Retinal pigment epithelial cell (primary cell): ENCODE data around the gene MAPK8IP2.

ENCODE experiments used
- DNase-seq: peaks from one replicate; pipeline ENCODE4 v3.0.0-alpha.2; 2010; ENCODE audit warnings: low read depth
- H3K4me3 ChIP-seq: 2 replicates; pipeline ENCODE4 v1.5.1; 2011; ENCODE audit warnings: mild to moderate bottlenecking, low read length, control low read depth, moderate library complexity
- CTCF ChIP-seq: conservative IDR thresholded peaks from 2 replicates; pipeline ENCODE4 v1.5.1; 2011; ENCODE audit warnings: low read depth, low read length, control low read depth, inconsistent platforms

The MAPK8IP2 gene

GRCh38 chr22:50620593-50621355, 20.2 kb downstream of the MAPK8IP2 start:
- no peak overlapping the region for H3K4me3 ChIP-seq
- DNase-seq, result no peak
- no peak for TF ChIP-seq CTCF

GRCh38 chr22:50621356-50621880, 20.8 kb downstream of the MAPK8IP2 start:
- TF ChIP-seq CTCF, result no peak
- no peak overlapping the region for H3K4me3 ChIP-seq
- no peak for DNase-seq

- TF ChIP-seq CTCF, result peak; percentile 36
- no peak for DNase-seq
- no peak overlapping the region for H3K4me3 ChIP-seq
These were observed 21.5 kb downstream of the MAPK8IP2 start for GRCh38 chr22:50621948-50622722.

- H3K4me3 ChIP-seq, result no peak overlapping the region
- no peak for TF ChIP-seq CTCF
- no peak for DNase-seq
These were observed 22.2 kb downstream of the MAPK8IP2 start for GRCh38 chr22:50622723-50623327.

DNA sequence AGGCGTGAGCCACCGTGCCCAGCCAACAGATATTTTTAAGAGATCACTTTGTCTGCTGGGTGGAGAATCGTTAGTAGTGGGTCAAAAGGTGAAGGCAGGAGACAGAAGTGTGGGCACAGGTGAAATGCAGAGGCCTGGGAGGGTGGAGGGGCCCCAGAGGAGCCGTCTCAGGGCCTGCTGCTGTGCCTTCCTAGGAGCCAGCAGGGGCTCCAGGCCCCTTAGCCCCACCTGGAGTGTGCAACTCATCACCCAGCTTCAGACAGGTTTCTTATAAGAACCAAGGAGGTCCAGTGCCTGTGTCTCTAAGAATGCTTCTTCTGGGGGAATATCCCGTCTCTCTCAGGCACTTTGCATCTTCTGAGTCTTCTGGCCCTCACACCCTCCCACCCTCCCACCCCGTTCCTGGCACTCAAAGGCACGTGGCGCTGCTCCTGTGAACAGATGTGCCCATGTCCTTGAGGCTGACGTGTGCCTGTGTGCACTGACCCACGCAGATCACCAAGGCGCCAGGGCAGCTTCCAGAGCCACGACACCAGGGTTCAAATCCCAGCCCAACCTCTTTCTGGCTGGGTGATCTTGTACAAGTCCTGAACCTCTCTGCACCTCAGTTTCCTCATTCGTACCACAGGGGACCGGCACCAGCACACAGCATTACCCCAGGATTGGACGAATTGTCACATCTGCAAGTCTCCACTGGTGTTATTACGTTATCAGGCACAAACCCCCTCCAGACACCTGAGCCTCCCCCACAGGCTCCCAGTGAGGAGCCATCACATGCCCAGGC, 23.9 kb downstream of the MAPK8IP2 start:
- H3K4me3 ChIP-seq, result no peak overlapping the region
- TF ChIP-seq CTCF, result no peak
- DNase-seq, result no peak

- no peak overlapping the region for H3K4me3 ChIP-seq
- no peak for TF ChIP-seq CTCF
- DNase-seq, result no peak
These were observed 24.6 kb downstream of the MAPK8IP2 start for GRCh38 chr22:50625131-50625567.
